Measurements from ENCODE around the gene GDI2. TPM values are rescaled to one million over a fixed set of nuclear protein-coding genes. Genes with fewer than 3 reads are reported as not detected.

GDI2 gene
- total RNA-seq (2022; extraction: Qiagen RNA extraction; ENCODE audit: low read depth): 198 to 267 TPM (median 211 TPM) in 5 replicates

GRCh38 chr10:5813341-5814109, at the start of gene GDI2:
TSS of gene GDI2 (minus strand) at chr10:5813434. CDS start at chr10:5813258, 176 bp downstream.

Other genes starting within 250 kb of the GDI2 start
- gene ASB13, start 146.8 kb downstream of the GDI2 start, total RNA-seq (2022; extraction: Qiagen RNA extraction; ENCODE audit: low read depth): 17.9 to 25.0 TPM (median 21.1 TPM) in 5 replicates
- 22.1 to 39.4 TPM (median 35.8 TPM) in 5 replicates for gene TASOR2, start 128.6 kb downstream of the GDI2 start, total RNA-seq (2022; extraction: Qiagen RNA extraction; ENCODE audit: low read depth)
- gene ANKRD16, start 76.5 kb upstream of the GDI2 start, total RNA-seq (2022; extraction: Qiagen RNA extraction; ENCODE audit: low read depth): 8.0 to 12.3 TPM (median 11.1 TPM) in 5 replicates
- 35.9 to 44.7 TPM (median 37.8 TPM) in 5 replicates for gene FBH1, start 76.8 kb upstream of the GDI2 start, total RNA-seq (2022; extraction: Qiagen RNA extraction; ENCODE audit: low read depth)
- gene IL15RA, start 164.1 kb upstream of the GDI2 start, total RNA-seq (2022; extraction: Qiagen RNA extraction; ENCODE audit: low read depth): 2.3 to 3.0 TPM (median 2.6 TPM) in 5 replicates
- gene IL2RA, start 248.9 kb upstream of the GDI2 start, total RNA-seq (2022; extraction: Qiagen RNA extraction; ENCODE audit: low read depth): not detected in 5 replicates